Spleen (tissue), 11 donors: ENCODE results near the gene OSBPL9. TPM values are rescaled to one million over a fixed set of nuclear protein-coding genes. Genes with fewer than 3 reads are reported as not detected.

ENCODE experiments used
- DNase-seq: peaks from one replicate; pipeline ENCODE4 v3.0.0-alpha.2; 2020
- H3K27ac ChIP-seq, 8 donors: fragments of 200-600 bp; sonication (generic) in 7 of 8; 1 replicate in 4 of 8; 2 replicates in 4 of 8; pipeline versions ENCODE4 v1.5.0 to v1.8.0; 2016 to 2021; ENCODE audit warnings: inconsistent platforms in 4 of 8, mild to moderate bottlenecking in 4 of 8, moderate library complexity in 1 of 8
- H3K27me3 ChIP-seq, 7 donors: fragments of 200-600 bp; sonication (generic) in 6 of 7; replicated peaks in 1 of 7; 1 replicate in 4 of 7; 2 replicates in 3 of 7; pipeline versions ENCODE4 v1.5.0 to v1.8.0; 2016 to 2021; ENCODE audit warnings: inconsistent platforms in 3 of 7, mild to moderate bottlenecking in 1 of 7
- H3K36me3 ChIP-seq, 6 donors: fragments of 200-600 bp; sonication (generic) in 5 of 6; 1 replicate in 4 of 6; 2 replicates in 2 of 6; pipeline versions ENCODE4 v1.5.0 to v1.8.0; 2016 to 2021; ENCODE audit warnings: inconsistent platforms in 2 of 6
- H3K4me1 ChIP-seq, 6 donors: fragments of 200-600 bp; sonication (generic) in 5 of 6; 1 replicate in 3 of 6; 2 replicates in 3 of 6; pipeline versions ENCODE4 v1.5.0 to v1.8.0; 2016 to 2021; ENCODE audit warnings: inconsistent platforms in 3 of 6
- H3K4me3 ChIP-seq, 8 donors: fragments of 200-600 bp; sonication (generic) in 7 of 8; 1 replicate in 4 of 8; 2 replicates in 4 of 8; pipeline versions ENCODE4 v1.5.0 to v1.8.0; 2016 to 2021; ENCODE audit warnings: inconsistent platforms in 4 of 8, mild to moderate bottlenecking in 4 of 8, moderate library complexity in 2 of 8
- H3K9me3 ChIP-seq, 8 donors: fragments of 200-600 bp; sonication (generic) in 7 of 8; 1 replicate in 4 of 8; 2 replicates in 4 of 8; pipeline versions ENCODE4 v1.5.0 to v1.8.0; 2016 to 2021; ENCODE audit warnings: inconsistent platforms in 4 of 8
- CTCF ChIP-seq, 11 experiments: fragments of 200-600 bp in 7 of 11; fragments of 450-650 bp in 4 of 11; sonication (generic) in 4 of 11; IDR thresholded peaks in 8 of 11; conservative IDR thresholded peaks in 3 of 11; 1 replicate in 7 of 11; 2 replicates in 4 of 11; pipeline versions ENCODE4 v1.4.0 to v1.8.0; 2016 to 2021; ENCODE audit warnings: antibody characterized with exemption in 11 of 11, inconsistent platforms in 4 of 11, mild to moderate bottlenecking in 1 of 11
- POLR2A ChIP-seq, 3 donors: fragments of 450-650 bp; IDR thresholded peaks; one replicate each; pipeline ENCODE4 v1.5.1; 2017; ENCODE audit warnings: antibody characterized with exemption in 3 of 3, mild to moderate bottlenecking in 1 of 3
- POLR2AphosphoS5 ChIP-seq, 3 donors: sonication (generic); formaldehyde crosslinking; IDR thresholded peaks; one replicate each; pipeline ENCODE4 v1.5.1; 2017; ENCODE audit warnings: antibody characterized with exemption in 3 of 3
- WGBS, 5 donors: extraction: QIAGEN DNeasy Blood & Tissue Kit in 3 of 5; methylation state at CpG; one replicate each; pipeline versions ENCODE4 v1.1.5 to v1.1.7; 2013 to 2018; 5-methylcytosine and 5-hydroxymethylcytosine counted together
- intact Hi-C: fragments of 100-400 bp; cut with DNase I; formaldehyde crosslinking; loops from one replicate; pipeline ENCODE4 v1.15.0; 2023; ENCODE audit warnings: low total_unique reads
- polyA plus RNA-seq, 3 donors: library from polyadenylated mRNA; stranded (reverse); fragments of 200-250 nt; gene quantifications; one replicate each; pipeline ENCODE4 v1.2.1, GENCODE V29; 2013
- total RNA-seq, 7 donors: library from RNA; depleted of rRNA in 3 of 7; stranded (reverse); fragments of >200 nt in 3 of 7; fragmentation: NEBNext Ultra II Directional in 4 of 7; extraction: Animal tissue kit (Norgen Biotek cat#: 25700) in 4 of 7; gene quantifications; one replicate each; pipeline versions ENCODE4 v1.1.0 to v1.2.1, GENCODE V29; 2016 to 2021
- donor health status: healthy with polysubstance abuse.
- donor health status: DM: no; HTN: no; CAD: no; lungs with moderate emphysema.
- donor health status: DM: no; HTN: no; CAD: no.
- donor health status: Bipolar disorder and iron deficiency.
- donor health status: healthy.
- donor health status: DM: no; HTN: no; CAD: no.
- donor health status: DM: yes; HTN: yes; CAD: no.

OSBPL9 gene
- total and polyA plus RNA-seq, 10 donors, result 34.6 to 97.4 (median 80.6) TPM

- Histone ChIP-seq H3K36me3 (no peaks in the 10 kb centered on the region), H3K4me1 (peaks cover 10 to 94% (median 55%) of the 10 kb centered on the region in 6 donors), H3K4me3 (no peak overlapping the region), H3K9me3 (no peaks in the 10 kb centered on the region), H3K27ac (no peak overlapping the region), H3K27me3 (no peaks in the 10 kb centered on the region)
- 88 to 98% (median 94%) methylated on average over 7 of the region's 7 CpGs for WGBS, 5 donors
- no peak for TF ChIP-seq POLR2AphosphoS5 (IDR thresholded peaks at IDR 0.05)
- TF ChIP-seq POLR2A (IDR thresholded peaks at IDR 0.05), result no peak
- no peak for TF ChIP-seq CTCF (IDR thresholded peaks at IDR 0.05 in 8 of 11, conservative IDR thresholded peaks at IDR 0.05 in 3 of 11)
- intact Hi-C loops, result loop anchor here (10.0 kb wide), 1 partner anchor 144 kb away; no protein-coding TSS in a partner anchor
- no peak for DNase-seq
Measured at GRCh38 chr1:51621161-51621560, 4.3 kb downstream of the OSBPL9 start.

- Histone ChIP-seq H3K36me3 (no peaks in the 10 kb centered on the region), H3K27me3 (no peaks in the 10 kb centered on the region), H3K27ac (peak overlapping the region in 3 of 8 donors; percentile 6 to 55 (median 8)), H3K4me1 (peaks cover 10 to 95% (median 49%) of the 10 kb centered on the region in 6 donors), H3K4me3 (no peak overlapping the region), H3K9me3 (no peaks in the 10 kb centered on the region)
- WGBS, 5 donors, result 75 to 86% (median 80%) methylated on average over 2 of the region's 2 CpGs
- TF ChIP-seq POLR2A (IDR thresholded peaks at IDR 0.05) (no peak), CTCF (IDR thresholded peaks at IDR 0.05 in 8 of 11, conservative IDR thresholded peaks at IDR 0.05 in 3 of 11) (no peak), POLR2AphosphoS5 (IDR thresholded peaks at IDR 0.05) (no peak)
- intact Hi-C loops, result loop anchor here (10.0 kb wide), 1 partner anchor 143 kb away; no protein-coding TSS in a partner anchor
- no peak for DNase-seq
Measured at GRCh38 chr1:51621841-51622454, 5.1 kb downstream of the OSBPL9 start.

GRCh38 chr1:51622455-51622913, 5.6 kb downstream of the OSBPL9 start:
- H3K9me3 ChIP-seq, result no peaks in the 10 kb centered on the region
- DNase-seq, result no peak
- H3K4me1 ChIP-seq, result peaks cover 10 to 98% (median 49%) of the 10 kb centered on the region in 6 donors
- no peaks in the 10 kb centered on the region for H3K36me3 ChIP-seq
- intact Hi-C loops, result loop anchor here (10.0 kb wide), 1 partner anchor 142 kb away; no protein-coding TSS in a partner anchor
- WGBS, 5 donors, result 32 to 50% (median 45%) methylated on average over 2 of the region's 2 CpGs
- TF ChIP-seq POLR2AphosphoS5 (IDR thresholded peaks at IDR 0.05) (peak in 1 of 3 donors; percentile 50), CTCF (IDR thresholded peaks at IDR 0.05 in 8 of 11, conservative IDR thresholded peaks at IDR 0.05 in 3 of 11) (no peak)
- no peak overlapping the region for H3K4me3 ChIP-seq
- peak overlapping the region in 3 of 8 donors; percentile 6 to 55 (median 8) for H3K27ac ChIP-seq
- H3K27me3 ChIP-seq, result no peaks in the 10 kb centered on the region

GRCh38 chr1:51623025-51623424, 6.1 kb downstream of the OSBPL9 start:
- no peaks in the 10 kb centered on the region for H3K9me3 ChIP-seq
- no peaks in the 10 kb centered on the region for H3K27me3 ChIP-seq
- TF ChIP-seq CTCF (IDR thresholded peaks at IDR 0.05 in 8 of 11, conservative IDR thresholded peaks at IDR 0.05 in 3 of 11) (no peak), POLR2A (IDR thresholded peaks at IDR 0.05) (no peak), POLR2AphosphoS5 (IDR thresholded peaks at IDR 0.05) (no peak)
- H3K36me3 ChIP-seq, result no peaks in the 10 kb centered on the region
- no peak overlapping the region for H3K4me3 ChIP-seq
- WGBS, 5 donors, result 79 to 91% (median 85%) methylated on average over 2 of the region's 2 CpGs
- peaks cover 10 to 98% (median 46%) of the 10 kb centered on the region in 6 donors for H3K4me1 ChIP-seq
- DNase-seq, result no peak
- peak overlapping the region in 2 of 8 donors; percentile 6 to 55 for H3K27ac ChIP-seq
- intact Hi-C loops, result loop anchor here (10.0 kb wide), 1 partner anchor 142 kb away; no protein-coding TSS in a partner anchor
